IMR-90 (cell line): ENCODE results near the gene MIEN1. TPM values are rescaled to one million over a fixed set of nuclear protein-coding genes. Genes with fewer than 3 reads are reported as not detected.

Experiments
- ATAC-seq: fragments of 200-7000 bp; cut with Tn5 transposase; 2 replicates; pipeline ENCODE4 v1.9.1; 2020; ENCODE audit warnings: low read depth, mild to moderate bottlenecking, moderate library complexity
- BruUV-seq: library from RNA; stranded (reverse); fragments of 400-500 nt; replicated peaks from 2 replicates; lab custom pipeline; 2021; lab: Mats Ljungman, UMichigan
- CTCF ChIA-PET: fragments of 300-600 bp; formaldehyde crosslinking; extraction: SDS; loops from one replicate; lab custom pipeline; 2021; ENCODE audit warnings: antibody characterized with exemption; lab: Yijun Ruan, JAX
- POLR2A ChIA-PET: fragments of 300-600 bp; sonication (Branson Sonifier 250); formaldehyde crosslinking; loops from one replicate; lab custom pipeline; 2022; ENCODE audit warnings: antibody characterized with exemption; ENCODE audit not compliant: unreplicated experiment; lab: Charles Lee
- DNase-seq: peaks from one replicate; pipeline ENCODE4 v3.0.0; 2013
- H2AFZ ChIP-seq: replicated peaks from 2 replicates; pipeline ENCODE3; 2013; ENCODE audit warnings: low read length, mild to moderate bottlenecking; ENCODE audit not compliant: poor library complexity
- H2AK5ac ChIP-seq: 2 replicates; pipeline ENCODE4 v1.6.1; 2013; ENCODE audit warnings: low read depth, low read length, inconsistent platforms
- H2AK9ac ChIP-seq: replicated peaks from 2 replicates; pipeline ENCODE3; 2013; ENCODE audit warnings: mild to moderate bottlenecking, low read depth, low read length, moderate library complexity; ENCODE audit not compliant: poor library complexity
- H2BK120ac ChIP-seq: 2 replicates; pipeline ENCODE4 v1.6.1; 2013; ENCODE audit warnings: low read depth, low read length, inconsistent platforms
- H2BK15ac ChIP-seq: 3 replicates; pipeline ENCODE4 v1.6.1; 2013; ENCODE audit warnings: low read depth, low read length, inconsistent platforms
- H2BK20ac ChIP-seq: 2 replicates; pipeline ENCODE4 v1.6.1; 2013; ENCODE audit warnings: low read depth, mild to moderate bottlenecking, inconsistent platforms, low read length, moderate library complexity
- H2BK5ac ChIP-seq: 2 replicates; pipeline ENCODE4 v1.6.1; 2013; ENCODE audit warnings: mild to moderate bottlenecking, low read depth, low read length, inconsistent platforms; ENCODE audit not compliant: poor library complexity, severe bottlenecking
- H3K14ac ChIP-seq: replicated peaks from 2 replicates; pipeline ENCODE4 v1.6.1; 2013; ENCODE audit warnings: low read depth, low read length, inconsistent platforms
- H3K18ac ChIP-seq: 2 replicates; pipeline ENCODE4 v1.6.1; 2013; ENCODE audit warnings: low read depth, low read length, control low read depth
- H3K23ac ChIP-seq: 2 replicates; pipeline ENCODE4 v1.6.1; 2013; ENCODE audit warnings: low read depth, low read length, inconsistent platforms
- H3K27ac ChIP-seq: 2 replicates; pipeline ENCODE4 v1.5.1; 2013; ENCODE audit warnings: mild to moderate bottlenecking, control low read depth, low read length; ENCODE audit not compliant: insufficient read depth
- H3K27me3 ChIP-seq: 2 replicates; pipeline ENCODE4 v1.6.1; 2013; ENCODE audit warnings: low read length; ENCODE audit not compliant: control insufficient read depth, insufficient read depth
- H3K36me3 ChIP-seq: 2 replicates; pipeline ENCODE4 v1.6.1; 2013; ENCODE audit warnings: low read length, mixed read lengths; ENCODE audit not compliant: control insufficient read depth, insufficient read depth
- H3K4ac ChIP-seq: 2 replicates; pipeline ENCODE4 v1.6.1; 2013; ENCODE audit warnings: low read depth, low read length, inconsistent platforms
- H3K4me1 ChIP-seq: 2 replicates; pipeline ENCODE4 v1.6.1; 2013; ENCODE audit warnings: low read length, mixed read lengths; ENCODE audit not compliant: control insufficient read depth, insufficient read depth
- H3K4me2 ChIP-seq: 2 replicates; pipeline ENCODE4 v1.6.1; 2013; ENCODE audit warnings: low read depth, mild to moderate bottlenecking, control low read depth, low read length, moderate library complexity
- H3K4me3 ChIP-seq: 2 replicates; pipeline ENCODE4 v1.5.1; 2013; ENCODE audit warnings: low read depth, mild to moderate bottlenecking, control low read depth, low read length, moderate library complexity; ENCODE audit not compliant: insufficient read depth
- H3K56ac ChIP-seq: 2 replicates; pipeline ENCODE4 v1.6.1; 2013; ENCODE audit warnings: low read length, inconsistent platforms; ENCODE audit not compliant: insufficient read depth; ENCODE audit errors: extremely low read depth
- H3K79me1 ChIP-seq, 2 experiments: 2 replicates each; pipeline ENCODE4 v1.6.1; 2013; ENCODE audit warnings: low read length in 2 of 2, inconsistent platforms in 1 of 2, low read depth in 1 of 2
- H3K9ac ChIP-seq: 2 replicates; pipeline ENCODE4 v1.6.1; 2013; ENCODE audit warnings: low read depth, low read length, control low read depth
- H3K9me1 ChIP-seq: 2 replicates; pipeline ENCODE4 v1.6.1; 2013; ENCODE audit warnings: low read length, inconsistent platforms; ENCODE audit not compliant: insufficient read depth
- H3K9me3 ChIP-seq: 2 replicates; pipeline ENCODE4 v1.6.1; 2013; ENCODE audit warnings: low read length; ENCODE audit not compliant: control insufficient read depth, insufficient read depth
- H4K20me1 ChIP-seq: 2 replicates; pipeline ENCODE4 v1.6.1; 2013; ENCODE audit warnings: low read length, inconsistent platforms; ENCODE audit not compliant: insufficient read depth
- H4K5ac ChIP-seq: 2 replicates; pipeline ENCODE4 v1.6.1; 2013; ENCODE audit warnings: mild to moderate bottlenecking, low read depth, low read length, control low read depth
- H4K8ac ChIP-seq, 2 experiments: 2 replicates each; pipeline ENCODE4 v1.6.1; 2013; ENCODE audit warnings: low read depth in 2 of 2, low read length in 2 of 2, control low read depth in 1 of 2, inconsistent platforms in 1 of 2
- H4K91ac ChIP-seq: 2 replicates; pipeline ENCODE4 v1.6.1; 2013; ENCODE audit warnings: low read depth, low read length, inconsistent platforms; ENCODE audit not compliant: insufficient read depth
- BHLHE40 ChIP-seq: fragments of 150-350 bp; IDR thresholded peaks from 2 replicates; pipeline ENCODE4 v1.6.1; 2016; ENCODE audit warnings: mild to moderate bottlenecking, low read depth, low read length
- CHD1 ChIP-seq: IDR thresholded peaks from 2 replicates; pipeline ENCODE4 v1.6.1; 2012; ENCODE audit warnings: low read depth, low read length, improper control_type of control experiment
- MAFK ChIP-seq: IDR thresholded peaks from 2 replicates; pipeline ENCODE4 v1.6.1; 2012; ENCODE audit warnings: low read depth, low read length, improper control_type of control experiment
- MXI1 ChIP-seq: IDR thresholded peaks from 2 replicates; pipeline ENCODE4 v1.6.1; 2012; ENCODE audit warnings: low read depth, mild to moderate bottlenecking, low read length, moderate library complexity, borderline replicate concordance
- NFE2L2 ChIP-seq: fragments of 150-350 bp; IDR thresholded peaks from 2 replicates; pipeline ENCODE4 v1.6.1; 2016; ENCODE audit warnings: low read depth, mild to moderate bottlenecking, low read length
- POLR2A ChIP-seq: IDR thresholded peaks from 2 replicates; pipeline ENCODE4 v1.6.1; 2012; ENCODE audit warnings: mild to moderate bottlenecking, low read depth, low read length
- RAD21 ChIP-seq: IDR thresholded peaks from 2 replicates; pipeline ENCODE4 v1.6.1; 2012; ENCODE audit warnings: low read length, improper control_type of control experiment
- RCOR1 ChIP-seq: IDR thresholded peaks from 2 replicates; pipeline ENCODE4 v1.6.1; 2012; ENCODE audit warnings: mild to moderate bottlenecking, low read length, improper control_type of control experiment; ENCODE audit not compliant: insufficient replicate concordance
- SMC3 ChIP-seq: fragments of 150-350 bp; IDR thresholded peaks from 2 replicates; pipeline ENCODE4 v1.6.1; 2016; ENCODE audit warnings: low read depth, mild to moderate bottlenecking, antibody characterized with exemption, low read length, moderate library complexity
- WGBS, 2 experiments: methylation state at CpG; one replicate each; pipeline versions ENCODE4 v1.1.5 to v1.1.7; 2013; ENCODE audit warnings: missing lambda C conversion rate in 2 of 2; ENCODE audit not compliant: insufficient read length in 1 of 2; ENCODE audit errors: extremely low coverage in 2 of 2; 5-methylcytosine and 5-hydroxymethylcytosine counted together
- dilution Hi-C: fragments of 300-500 bp; cut with HindIII; formaldehyde crosslinking; loops from one replicate; pipeline ENCODE4 v1.14.3; 2018; ENCODE audit warnings: low sequenced_read_pairs; ENCODE audit not compliant: unreplicated experiment
- in situ Hi-C: fragments of 300-500 bp; cut with MboI; formaldehyde crosslinking; loops from 3 replicates; pipeline ENCODE4 v1.14.3; 2019; ENCODE audit warnings: low sequenced_read_pairs, inconsistent platforms, mixed read lengths
- intact Hi-C: fragments of 100-400 bp; cut with micrococcal nuclease; formaldehyde crosslinking; loops from 2 replicates; pipeline ENCODE4 v1.10.0; 2022
- polyA plus RNA-seq, 3 experiments: library from polyadenylated mRNA; depleted of rRNA; stranded (reverse); fragments of >200 nt; gene quantifications; 2 replicates each; pipeline ENCODE4 v1.2.3, GENCODE V29; 2012; ENCODE audit warnings: low replicate concordance in 1 of 3
- total RNA-seq: library from RNA; depleted of rRNA; stranded (reverse); fragments of >200 nt; gene quantifications from 2 replicates; pipeline ENCODE4 v1.2.3, GENCODE V29; 2012

MIEN1 gene
- total and polyA plus RNA-seq, 2 of the 4 experiments (the other 2 are of a cell fraction): 20.3 to 75.6 TPM

DNA sequence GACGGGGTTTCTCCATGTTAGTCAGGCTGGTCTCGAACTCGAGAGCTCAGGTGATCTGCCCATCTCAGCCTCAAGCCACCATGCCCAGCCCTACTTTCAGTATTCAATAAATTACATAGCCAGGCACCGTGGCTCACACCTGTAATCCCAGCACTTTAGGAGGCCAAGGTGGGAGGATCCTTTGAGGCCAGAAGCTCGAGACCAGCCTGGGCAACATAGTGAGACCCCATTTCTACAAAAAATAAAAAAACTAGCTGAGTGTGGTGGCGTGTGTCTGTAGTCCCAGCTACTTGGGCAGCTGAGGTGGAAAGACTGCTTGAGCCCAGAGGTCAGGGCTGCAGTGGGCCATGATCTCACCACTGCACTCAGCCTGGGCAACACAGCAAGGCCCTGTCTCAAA lies 8.2 kb downstream of the MIEN1 start:
- no peak for TF ChIP-seq SMC3
- TF ChIP-seq CHD1: no peak
- no peak for TF ChIP-seq POLR2A
- no peak for TF ChIP-seq MXI1
- TF ChIP-seq RAD21: no peak
- no peak for TF ChIP-seq NFE2L2
- TF ChIP-seq RCOR1: no peak
- TF ChIP-seq MAFK: no peak
- TF ChIP-seq BHLHE40: no peak
- Histone ChIP-seq H3K14ac (no peak overlapping the region), H2AFZ (no peak overlapping the region), H2BK15ac (no peak overlapping the region), H2BK120ac (no peak overlapping the region), H3K18ac (no peak overlapping the region), H4K91ac (no peak overlapping the region), H3K23ac (no peak overlapping the region), H3K9me3 (no peaks in the 10 kb centered on the region), H4K8ac (no peak overlapping the region), H3K4ac (no peak overlapping the region), H2AK9ac (no peak overlapping the region), H4K5ac (no peak overlapping the region), H3K9me1 (no peaks in the 10 kb centered on the region), H2AK5ac (no peak overlapping the region), H3K9ac (no peak overlapping the region), H3K56ac (no peak overlapping the region), H4K20me1 (no peaks in the 10 kb centered on the region), H2BK20ac (no peak overlapping the region), H3K27ac (no peak overlapping the region), H3K79me1 (no peaks in the 10 kb centered on the region), H2BK5ac (no peak overlapping the region), H3K27me3 (no peaks in the 10 kb centered on the region), H3K4me2 (no peak overlapping the region), H3K4me1 (no peaks in the 10 kb centered on the region), H3K36me3 (peaks cover 49% of the 10 kb centered on the region), H3K4me3 (no peak overlapping the region)
- POLR2A ChIA-PET: no interaction called here
- no TSS peak for BruUV-seq
- DNase-seq: no peak
- WGBS, 2 experiments: no CpG with 5 or more reads among the region's 6 CpGs
- dilution Hi-C loops: no loop called here
- in situ Hi-C loops: no loop called here
- no peak for ATAC-seq
- CTCF ChIA-PET: no interaction called here
- intact Hi-C loops: no loop called here
